HEK293 (cell line): ENCODE data around the gene KIF26B.

Source experiments
- ATF2 ChIP-seq: fragments of 450-650 bp; formaldehyde crosslinking; IDR thresholded peaks from 2 replicates; pipeline ENCODE4 v1.5.1; 2016; ENCODE audit warnings: missing biosample characterization, missing genetic modification characterization, low read depth
- KLF10 ChIP-seq: fragments of 450-650 bp; IDR thresholded peaks from 2 replicates; pipeline ENCODE4 v1.5.1; 2018; ENCODE audit warnings: missing biosample characterization, mild to moderate bottlenecking, missing genetic modification characterization
- TCF7L2 ChIP-seq: IDR thresholded peaks from 2 replicates; pipeline ENCODE4 v1.6.1; 2011; ENCODE audit warnings: low read depth, mild to moderate bottlenecking, inconsistent platforms, low read length, moderate library complexity, borderline replicate concordance
- ZBTB8A ChIP-seq: fragments of 450-650 bp; formaldehyde crosslinking; IDR thresholded peaks from 2 replicates; pipeline ENCODE4 v1.5.1; 2016; ENCODE audit warnings: missing biosample characterization, missing genetic modification characterization
- ZNF169 ChIP-seq: fragments of 450-650 bp; formaldehyde crosslinking; IDR thresholded peaks from 2 replicates; pipeline ENCODE4 v1.5.1; 2016; ENCODE audit warnings: missing biosample characterization, missing genetic modification characterization
- ZNF214 ChIP-seq: fragments of 450-650 bp; formaldehyde crosslinking; IDR thresholded peaks from 2 replicates; pipeline ENCODE4 v1.5.1; 2017; ENCODE audit warnings: missing biosample characterization, mild to moderate bottlenecking, missing genetic modification characterization, borderline replicate concordance
- ZNF223 ChIP-seq: fragments of 450-650 bp; formaldehyde crosslinking; IDR thresholded peaks from 2 replicates; pipeline ENCODE4 v1.5.1; 2016; ENCODE audit warnings: missing biosample characterization, missing genetic modification characterization
- ZNF302 ChIP-seq: fragments of 450-650 bp; formaldehyde crosslinking; IDR thresholded peaks from 2 replicates; pipeline ENCODE4 v1.5.1; 2016; ENCODE audit warnings: missing biosample characterization, missing genetic modification characterization, low read depth
- ZNF747 ChIP-seq: fragments of 450-650 bp; formaldehyde crosslinking; IDR thresholded peaks from 2 replicates; pipeline ENCODE4 v1.5.1; 2016; ENCODE audit warnings: missing biosample characterization, missing genetic modification characterization
- TF ChIP-seq, protein P1 (sequence below): fragments of 450-650 bp; formaldehyde crosslinking; IDR thresholded peaks from 2 replicates; pipeline ENCODE4 v1.5.1; 2016; ENCODE audit warnings: missing biosample characterization, missing genetic modification characterization

GRCh38 chr1:245454051-245454450 is 299.3 kb downstream of the KIF26B start:
- TF ChIP-seq, protein P1, sequence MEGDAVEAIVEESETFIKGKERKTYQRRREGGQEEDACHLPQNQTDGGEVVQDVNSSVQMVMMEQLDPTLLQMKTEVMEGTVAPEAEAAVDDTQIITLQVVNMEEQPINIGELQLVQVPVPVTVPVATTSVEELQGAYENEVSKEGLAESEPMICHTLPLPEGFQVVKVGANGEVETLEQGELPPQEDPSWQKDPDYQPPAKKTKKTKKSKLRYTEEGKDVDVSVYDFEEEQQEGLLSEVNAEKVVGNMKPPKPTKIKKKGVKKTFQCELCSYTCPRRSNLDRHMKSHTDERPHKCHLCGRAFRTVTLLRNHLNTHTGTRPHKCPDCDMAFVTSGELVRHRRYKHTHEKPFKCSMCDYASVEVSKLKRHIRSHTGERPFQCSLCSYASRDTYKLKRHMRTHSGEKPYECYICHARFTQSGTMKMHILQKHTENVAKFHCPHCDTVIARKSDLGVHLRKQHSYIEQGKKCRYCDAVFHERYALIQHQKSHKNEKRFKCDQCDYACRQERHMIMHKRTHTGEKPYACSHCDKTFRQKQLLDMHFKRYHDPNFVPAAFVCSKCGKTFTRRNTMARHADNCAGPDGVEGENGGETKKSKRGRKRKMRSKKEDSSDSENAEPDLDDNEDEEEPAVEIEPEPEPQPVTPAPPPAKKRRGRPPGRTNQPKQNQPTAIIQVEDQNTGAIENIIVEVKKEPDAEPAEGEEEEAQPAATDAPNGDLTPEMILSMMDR (tag by site-specific recombination) = no peak
- TF ChIP-seq KLF10 (tag by site-specific recombination) = no peak
- TF ChIP-seq ZNF747 (tag by site-specific recombination) = no peak
- no peak for TF ChIP-seq ATF2 (tag by site-specific recombination)
- TF ChIP-seq ZNF223 (tag by site-specific recombination) = no peak
- no peak for TF ChIP-seq TCF7L2
- TF ChIP-seq ZNF302 = no peak
- TF ChIP-seq ZNF169 (tag by site-specific recombination) = no peak
- TF ChIP-seq ZNF214 (tag by site-specific recombination) = no peak
- no peak for TF ChIP-seq ZBTB8A
